ENCODE measurements around the gene BMP4. TPM values are rescaled to one million over a fixed set of nuclear protein-coding genes. Genes with fewer than 3 reads are reported as not detected.

The BMP4 gene
- polyA plus RNA-seq, 1 experiment = 20.8 TPM

DNA sequence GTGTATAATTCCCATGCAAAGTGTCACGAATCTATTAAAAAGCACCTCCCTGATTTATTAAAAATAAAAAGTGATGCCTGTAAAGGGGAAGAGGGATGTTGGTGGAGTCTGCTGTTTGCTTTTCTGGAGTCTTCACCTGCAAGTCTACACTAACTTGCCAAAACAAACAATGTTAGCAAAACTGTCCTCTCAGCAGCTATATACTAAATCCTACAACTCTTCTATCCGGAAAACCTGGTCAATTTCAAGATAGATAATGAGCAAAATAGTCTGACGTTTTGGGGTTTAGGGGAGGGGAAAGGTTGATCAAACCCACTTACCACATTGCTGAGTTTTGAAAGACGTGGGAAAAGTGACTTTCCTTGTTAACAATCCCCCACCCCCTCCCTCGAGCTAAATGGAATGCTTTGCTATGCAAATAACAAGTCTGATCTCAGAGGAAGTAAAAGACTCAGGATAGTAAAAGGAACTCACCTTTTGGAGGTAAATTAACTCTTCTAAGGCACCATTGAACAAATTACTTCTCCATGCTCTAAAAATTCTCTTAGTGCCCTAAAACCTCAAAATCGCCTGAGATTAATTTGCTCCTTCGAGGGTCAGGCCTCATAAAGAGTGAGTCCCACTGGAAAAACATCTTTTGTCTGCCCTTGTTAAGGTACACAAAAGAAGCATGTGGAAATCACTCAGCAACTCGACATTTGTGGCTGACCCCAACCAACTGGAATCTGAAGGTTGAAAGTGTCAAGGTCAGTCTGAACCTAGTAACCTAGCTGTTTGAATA is 13.5 kb downstream of the BMP4 start:
- Histone ChIP-seq H3K27ac (ENCODE audit: low read depth, low read length) (no peak overlapping the region), H3K4me3 (ENCODE audit: low read depth, low read length) (no peak overlapping the region), H3K9me3 (ENCODE audit: control insufficient read depth, insufficient read depth, low read length) (peaks cover 3% of the 10 kb centered on the region; the same call in 1 of the 2 replicates), H3K27me3 (ENCODE audit: control insufficient read depth, insufficient read depth, low read length) (peaks cover 6% of the 10 kb centered on the region)
- no peak for DNase-seq (ENCODE audit: low read depth, low spot score)
- ChIA-PET CTCF (no interaction called here), POLR2A (no interaction called here)
- TF ChIP-seq, protein P1, sequence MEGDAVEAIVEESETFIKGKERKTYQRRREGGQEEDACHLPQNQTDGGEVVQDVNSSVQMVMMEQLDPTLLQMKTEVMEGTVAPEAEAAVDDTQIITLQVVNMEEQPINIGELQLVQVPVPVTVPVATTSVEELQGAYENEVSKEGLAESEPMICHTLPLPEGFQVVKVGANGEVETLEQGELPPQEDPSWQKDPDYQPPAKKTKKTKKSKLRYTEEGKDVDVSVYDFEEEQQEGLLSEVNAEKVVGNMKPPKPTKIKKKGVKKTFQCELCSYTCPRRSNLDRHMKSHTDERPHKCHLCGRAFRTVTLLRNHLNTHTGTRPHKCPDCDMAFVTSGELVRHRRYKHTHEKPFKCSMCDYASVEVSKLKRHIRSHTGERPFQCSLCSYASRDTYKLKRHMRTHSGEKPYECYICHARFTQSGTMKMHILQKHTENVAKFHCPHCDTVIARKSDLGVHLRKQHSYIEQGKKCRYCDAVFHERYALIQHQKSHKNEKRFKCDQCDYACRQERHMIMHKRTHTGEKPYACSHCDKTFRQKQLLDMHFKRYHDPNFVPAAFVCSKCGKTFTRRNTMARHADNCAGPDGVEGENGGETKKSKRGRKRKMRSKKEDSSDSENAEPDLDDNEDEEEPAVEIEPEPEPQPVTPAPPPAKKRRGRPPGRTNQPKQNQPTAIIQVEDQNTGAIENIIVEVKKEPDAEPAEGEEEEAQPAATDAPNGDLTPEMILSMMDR (IDR thresholded peaks at IDR 0.05; ENCODE audit: low read depth, low read length) = no peak

DNA sequence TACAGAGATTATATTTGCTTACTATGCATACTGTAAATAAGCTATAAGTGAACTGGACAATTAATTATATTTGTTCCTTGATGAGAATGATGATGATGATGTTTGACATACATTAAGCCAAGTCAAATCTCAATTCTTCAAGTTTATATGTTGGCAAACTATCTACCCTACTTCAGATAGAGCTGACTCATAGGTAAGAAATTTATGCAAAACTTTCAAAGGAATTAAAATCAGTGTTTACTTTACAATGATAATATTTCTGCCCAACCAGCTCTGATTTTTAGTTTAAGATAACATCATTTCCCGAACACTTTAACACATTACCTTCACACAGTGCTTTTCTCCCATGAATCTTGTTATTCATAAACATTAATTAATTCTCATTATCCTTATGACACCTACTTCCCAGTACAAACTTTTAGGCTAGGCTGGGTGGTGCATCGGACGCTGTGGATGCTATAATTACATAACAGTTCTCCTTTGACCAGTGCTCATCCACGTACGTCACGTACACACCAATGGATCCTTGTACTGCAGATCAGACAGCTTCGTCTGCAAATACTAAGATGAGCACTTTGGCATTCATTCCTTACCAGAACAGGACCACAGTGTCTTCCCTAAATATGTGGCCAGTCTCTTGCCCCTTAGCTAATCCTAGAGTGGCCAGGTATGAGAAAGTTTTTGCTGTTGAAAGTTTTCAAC is 18.3 kb downstream of the BMP4 start:
- no peaks in the 10 kb centered on the region for H3K9me3 ChIP-seq (ENCODE audit: control insufficient read depth, insufficient read depth, low read length)
- DNase-seq (ENCODE audit: low read depth, low spot score) = no peak
- H3K4me3 ChIP-seq (ENCODE audit: low read depth, low read length) = no peak overlapping the region
- POLR2A ChIA-PET = interaction anchor here (1.0 kb wide), 1 partner anchor 15 kb away, joined by 3 read pairs; no protein-coding TSS in a partner anchor
- CTCF ChIA-PET = interaction anchor here (1.6 kb wide), 1 partner anchor 399 kb away, joined by 5 read pairs; no protein-coding TSS in a partner anchor
- TF ChIP-seq, protein P1 (IDR thresholded peaks at IDR 0.05; ENCODE audit: low read depth, low read length) = no peak
- no peak overlapping the region for H3K27ac ChIP-seq (ENCODE audit: low read depth, low read length)
- no peaks in the 10 kb centered on the region for H3K27me3 ChIP-seq (ENCODE audit: control insufficient read depth, insufficient read depth, low read length)

DNA sequence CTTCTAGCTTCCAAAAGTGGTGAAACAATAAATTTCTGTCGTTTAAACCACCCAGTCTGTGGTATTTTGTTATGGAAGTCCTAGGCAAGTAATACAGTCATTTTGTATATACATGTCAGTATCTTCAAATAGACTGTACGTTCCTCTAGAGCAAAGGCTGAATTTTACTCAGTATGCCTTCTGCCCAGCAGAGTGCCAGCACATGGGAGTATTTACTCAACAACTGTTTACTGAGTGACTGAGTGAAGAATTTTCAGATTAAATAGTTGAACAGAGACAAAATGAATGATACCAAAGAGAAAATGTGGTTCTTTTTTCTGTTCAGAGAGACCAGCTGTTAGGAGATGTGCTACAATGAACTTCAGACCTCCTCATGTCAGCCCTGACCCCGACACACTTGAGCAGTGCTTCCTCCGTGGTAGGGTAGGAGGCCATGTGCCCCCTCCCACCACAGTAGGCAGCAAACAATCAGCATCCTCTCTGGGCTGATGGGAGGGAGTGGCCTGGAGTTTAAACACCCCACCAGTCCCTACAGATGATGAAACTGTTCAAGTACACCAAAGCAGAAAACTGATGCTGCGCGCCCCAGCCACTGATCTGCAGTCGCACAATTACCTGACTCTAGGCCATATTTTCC is 21.7 kb downstream of the BMP4 start:
- no peak overlapping the region for H3K4me3 ChIP-seq (ENCODE audit: low read depth, low read length)
- H3K9me3 ChIP-seq (ENCODE audit: control insufficient read depth, insufficient read depth, low read length) = no peaks in the 10 kb centered on the region
- no peak overlapping the region for H3K27ac ChIP-seq (ENCODE audit: low read depth, low read length)
- H3K27me3 ChIP-seq (ENCODE audit: control insufficient read depth, insufficient read depth, low read length) = peaks cover 3% of the 10 kb centered on the region
- CTCF ChIA-PET = no interaction called here
- POLR2A ChIA-PET = no interaction called here
- no peak for DNase-seq (ENCODE audit: low read depth, low spot score)
- TF ChIP-seq, protein P1 (IDR thresholded peaks at IDR 0.05; ENCODE audit: low read depth, low read length) = no peak

DNA sequence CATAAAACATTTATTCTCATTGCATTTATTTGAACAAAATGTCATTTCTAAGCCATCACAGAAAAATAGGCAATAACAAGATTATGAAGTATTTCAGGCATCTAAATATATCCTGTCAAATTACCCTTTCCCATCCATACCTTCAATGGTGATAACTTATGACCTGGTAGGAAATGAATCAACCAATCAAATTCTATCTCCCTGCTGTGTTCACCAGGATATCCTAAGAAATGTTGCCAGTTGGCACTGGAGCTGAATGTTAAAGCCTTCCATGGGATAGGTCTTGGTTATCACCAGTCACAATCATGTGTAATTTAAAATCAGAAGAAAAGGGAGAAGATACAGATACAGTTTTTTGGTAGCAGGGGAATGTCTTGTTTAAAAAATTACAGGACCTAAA is 23.7 kb downstream of the BMP4 start:
- Histone ChIP-seq H3K27ac (ENCODE audit: low read depth, low read length) (no peak overlapping the region), H3K4me3 (ENCODE audit: low read depth, low read length) (no peak overlapping the region), H3K9me3 (ENCODE audit: control insufficient read depth, insufficient read depth, low read length) (no peaks in the 10 kb centered on the region), H3K27me3 (ENCODE audit: control insufficient read depth, insufficient read depth, low read length) (peaks cover 3% of the 10 kb centered on the region)
- POLR2A ChIA-PET = no interaction called here
- CTCF ChIA-PET = no interaction called here
- no peak for DNase-seq (ENCODE audit: low read depth, low spot score)
- TF ChIP-seq, protein P1 (IDR thresholded peaks at IDR 0.05; ENCODE audit: low read depth, low read length) = no peak
